Bronchial epithelial cell (primary cell): ENCODE data around the gene CAND2. TPM values are rescaled to one million over a fixed set of nuclear protein-coding genes. Genes with fewer than 3 reads are reported as not detected.
A peak's percentile ranks its signal among the peaks of the same experiment; 100 is the strongest.

ENCODE experiments used
- DNase-seq: peaks from one replicate; pipeline ENCODE4 v3.0.0-alpha.2; 2010; ENCODE audit warnings: low read depth
- FAIRE-seq: peaks from 2 replicates; lab custom pipeline; 2011; peaks lifted over from hg19 to GRCh38; lab: Jason Lieb, UNC
- H3K27me3 ChIP-seq: 2 replicates; pipeline ENCODE4 v1.5.1; 2011; ENCODE audit warnings: low read length; ENCODE audit not compliant: control insufficient read depth, insufficient read depth
- H3K36me3 ChIP-seq: 2 replicates; pipeline ENCODE4 v1.5.1; 2011; ENCODE audit warnings: low read length; ENCODE audit not compliant: control insufficient read depth, insufficient read depth
- H3K4me3 ChIP-seq: 2 replicates; pipeline ENCODE4 v1.5.1; 2011; ENCODE audit warnings: mild to moderate bottlenecking, low read depth, low read length, control low read depth
- CTCF ChIP-seq: IDR thresholded peaks from 2 replicates; pipeline ENCODE4 v1.5.1; 2011; ENCODE audit warnings: mild to moderate bottlenecking, moderate library complexity, low read length, control low read depth, inconsistent platforms; ENCODE audit not compliant: insufficient read depth, severe bottlenecking
- total RNA-seq: library from RNA; depleted of rRNA; stranded (reverse); fragments of >200 nt; gene quantifications from 2 replicates; pipeline ENCODE4 v1.2.1, GENCODE V29; 2014

Gene CAND2
- total RNA-seq, 1 donor from 2014 or later, result 1.3 TPM

- no peak for TF ChIP-seq CTCF
- H3K27me3 ChIP-seq, result peaks cover 2% of the 10 kb centered on the region
- FAIRE-seq, result no peak
- no peak overlapping the region for H3K4me3 ChIP-seq
- no peak for DNase-seq
- no peaks in the 10 kb centered on the region for H3K36me3 ChIP-seq
These were observed 2.8 kb upstream of the CAND2 start for GRCh38 chr3:12793701-12794100.

GRCh38 chr3:12797124-12797891, 828 bp downstream of the CAND2 start:
- FAIRE-seq (no peak), DNase-seq (no peak)
- H3K4me3 ChIP-seq, result no peak overlapping the region

GRCh38 chr3:12797892-12798558, 1.5 kb downstream of the CAND2 start:
- no peak for TF ChIP-seq CTCF
- Histone ChIP-seq H3K27me3 (peaks cover 2% of the 10 kb centered on the region), H3K36me3 (no peaks in the 10 kb centered on the region), H3K4me3 (no peak overlapping the region)
- FAIRE-seq (no peak), DNase-seq (no peak)

More at GRCh38 chr3:12797124-12797891, 828 bp downstream of the CAND2 start:
- H3K27me3 ChIP-seq, result peaks cover 2% of the 10 kb centered on the region
- no peak for TF ChIP-seq CTCF
- H3K36me3 ChIP-seq, result no peaks in the 10 kb centered on the region

GRCh38 chr3:12798559-12799179, 2.2 kb downstream of the CAND2 start:
- DNase-seq (no peak), FAIRE-seq (no peak)
- no peak overlapping the region for H3K4me3 ChIP-seq
- peaks cover 2% of the 10 kb centered on the region for H3K27me3 ChIP-seq
- no peaks in the 10 kb centered on the region for H3K36me3 ChIP-seq
- TF ChIP-seq CTCF, result no peak

GRCh38 chr3:12799525-12800440, 3.3 kb downstream of the CAND2 start:
- peak; percentile 13 for FAIRE-seq
- TF ChIP-seq CTCF, result no peak
- DNase-seq, result no peak
- H3K36me3 ChIP-seq, result no peaks in the 10 kb centered on the region
- H3K27me3 ChIP-seq, result peaks cover 2% of the 10 kb centered on the region
- no peak overlapping the region for H3K4me3 ChIP-seq
